Measurements from ENCODE around the gene POLD1.
"Not testable (repeated sequence)": the region's sequence is repeated elsewhere in the genome, so short reads cannot be mapped to it uniquely, and the experiment has no call there.

POLD1 gene

GRCh38 chr19:50435627-50436026, 51.5 kb downstream of the POLD1 start:
- no peak for DNase-seq (ENCODE audit: low read depth in 2 of 2)

- no peak for DNase-seq (ENCODE audit: low read depth in 2 of 2)
These were observed 53.8 kb downstream of the POLD1 start for GRCh38 chr19:50437862-50438449.

- DNase-seq (ENCODE audit: low read depth in 2 of 2) = not testable (repeated sequence)
These were observed 55.0 kb downstream of the POLD1 start for GRCh38 chr19:50439130-50439529.

GRCh38 chr19:50444059-50444458, 59.9 kb downstream of the POLD1 start:
- no peak for DNase-seq (ENCODE audit: low read depth in 2 of 2)

- DNase-seq (ENCODE audit: low read depth in 2 of 2) = no peak
These were observed 62.9 kb downstream of the POLD1 start for GRCh38 chr19:50447053-50447452.

- no peak for DNase-seq (ENCODE audit: low read depth in 2 of 2)
These were observed 63.6 kb downstream of the POLD1 start for GRCh38 chr19:50447750-50448149.

GRCh38 chr19:50449236-50449899, 65.2 kb downstream of the POLD1 start:
- no peak for DNase-seq (ENCODE audit: low read depth in 2 of 2)

- DNase-seq (ENCODE audit: low read depth in 2 of 2) = no peak
These were observed 66.4 kb downstream of the POLD1 start for GRCh38 chr19:50450369-50451222.

- DNase-seq (ENCODE audit: low read depth in 2 of 2) = no peak
These were observed 67.0 kb downstream of the POLD1 start for GRCh38 chr19:50451223-50451534.

GRCh38 chr19:50453243-50453642, 69.1 kb downstream of the POLD1 start:
- no peak for DNase-seq (ENCODE audit: low read depth in 2 of 2)

GRCh38 chr19:50455992-50456391, 71.8 kb downstream of the POLD1 start:
- DNase-seq (ENCODE audit: low read depth in 2 of 2) = no peak

GRCh38 chr19:50457300-50457699, 73.2 kb downstream of the POLD1 start:
- no peak for DNase-seq (ENCODE audit: low read depth in 2 of 2)

- no peak for DNase-seq (ENCODE audit: low read depth in 2 of 2)
These were observed 74.4 kb downstream of the POLD1 start for GRCh38 chr19:50458396-50459066.

GRCh38 chr19:50459067-50459456, 74.9 kb downstream of the POLD1 start:
- DNase-seq (ENCODE audit: low read depth in 2 of 2) = no peak

GRCh38 chr19:50459638-50460037, 75.5 kb downstream of the POLD1 start:
- DNase-seq (ENCODE audit: low read depth in 2 of 2) = no peak

GRCh38 chr19:50460161-50460765, 76.1 kb downstream of the POLD1 start:
- DNase-seq (ENCODE audit: low read depth in 2 of 2) = no peak

- DNase-seq (ENCODE audit: low read depth in 2 of 2) = peak; percentile 29 to 54
These were observed 77.1 kb downstream of the POLD1 start for GRCh38 chr19:50461066-50461875.

GRCh38 chr19:50462970-50463369, 78.8 kb downstream of the POLD1 start:
- DNase-seq (ENCODE audit: low read depth in 2 of 2) = no peak

- DNase-seq (ENCODE audit: low read depth in 2 of 2) = no peak
These were observed 80.2 kb downstream of the POLD1 start for GRCh38 chr19:50464348-50464747.

GRCh38 chr19:50465000-50465399, 80.9 kb downstream of the POLD1 start:
- DNase-seq (ENCODE audit: low read depth in 2 of 2) = no peak
